Tibial nerve (tissue), 4 donors: ENCODE results near the gene CCDC85B.

Source experiments
- EP300 ChIP-seq, 2 donors: sonication (generic); formaldehyde crosslinking; IDR thresholded peaks; one replicate each; pipeline ENCODE4 v1.6.1; 2017; ENCODE audit warnings: antibody characterized with exemption in 2 of 2, mild to moderate bottlenecking in 1 of 2
- POLR2A ChIP-seq, 2 donors: fragments of 450-650 bp; IDR thresholded peaks; one replicate each; pipeline ENCODE4 v1.6.1; 2017; ENCODE audit warnings: antibody characterized with exemption in 2 of 2, mild to moderate bottlenecking in 2 of 2, moderate library complexity in 2 of 2
- TF ChIP-seq, protein P1 (sequence below), 5 experiments: fragments of 200-600 bp in 3 of 5; fragments of 450-650 bp in 2 of 5; sonication (generic) in 3 of 5; IDR thresholded peaks; one replicate each; pipeline ENCODE4 v1.5.1; 2016 to 2019; ENCODE audit warnings: antibody characterized with exemption in 5 of 5, mild to moderate bottlenecking in 3 of 5, moderate library complexity in 2 of 5

DNA sequence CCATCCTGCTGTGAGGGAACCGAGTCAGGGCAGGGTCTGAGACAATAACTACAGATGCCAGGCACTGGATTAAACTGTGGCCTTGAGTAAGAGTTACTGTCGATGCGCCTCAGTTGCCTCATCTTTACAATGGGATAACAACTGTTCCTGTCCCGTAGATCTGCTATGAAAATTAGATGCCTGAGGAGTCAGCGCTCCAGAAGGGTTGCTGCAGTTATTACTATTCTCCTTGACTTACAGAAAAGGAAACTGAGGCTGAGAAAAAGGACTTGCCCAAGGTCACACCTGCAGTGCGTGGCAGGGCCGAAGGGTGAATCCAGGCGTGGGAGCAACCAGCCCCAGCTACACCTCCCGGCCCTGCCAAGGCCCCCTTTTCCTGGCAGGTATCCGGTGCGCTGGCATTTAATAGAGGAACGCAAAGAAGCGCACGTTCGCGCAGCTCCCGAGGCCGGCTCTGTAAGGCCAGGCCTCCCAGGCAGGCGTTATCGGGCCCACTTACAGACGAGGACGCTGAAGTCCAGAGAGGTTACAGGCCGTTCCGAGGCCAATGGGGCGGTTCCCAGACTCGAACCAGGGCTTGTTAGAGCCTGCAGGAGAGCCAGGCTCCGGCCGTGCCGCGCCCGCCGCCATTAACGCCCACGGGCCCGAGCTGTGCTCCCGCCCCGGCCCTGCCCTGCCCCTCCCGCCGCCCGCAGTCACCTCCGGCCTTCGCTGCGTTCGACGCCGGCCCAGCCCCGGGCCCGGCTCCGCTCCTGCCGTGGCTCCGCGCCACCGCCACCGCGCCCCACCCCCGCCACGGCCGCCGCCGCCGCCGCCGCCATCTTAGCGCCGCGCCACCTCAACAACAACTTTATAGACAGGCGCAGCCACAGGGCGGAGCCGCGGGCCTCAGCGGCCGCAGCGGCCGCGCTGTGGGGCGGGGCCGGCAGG lies 28.0 kb downstream of the CCDC85B start, which contains the start of gene C11orf68:
- TF ChIP-seq, protein P1, sequence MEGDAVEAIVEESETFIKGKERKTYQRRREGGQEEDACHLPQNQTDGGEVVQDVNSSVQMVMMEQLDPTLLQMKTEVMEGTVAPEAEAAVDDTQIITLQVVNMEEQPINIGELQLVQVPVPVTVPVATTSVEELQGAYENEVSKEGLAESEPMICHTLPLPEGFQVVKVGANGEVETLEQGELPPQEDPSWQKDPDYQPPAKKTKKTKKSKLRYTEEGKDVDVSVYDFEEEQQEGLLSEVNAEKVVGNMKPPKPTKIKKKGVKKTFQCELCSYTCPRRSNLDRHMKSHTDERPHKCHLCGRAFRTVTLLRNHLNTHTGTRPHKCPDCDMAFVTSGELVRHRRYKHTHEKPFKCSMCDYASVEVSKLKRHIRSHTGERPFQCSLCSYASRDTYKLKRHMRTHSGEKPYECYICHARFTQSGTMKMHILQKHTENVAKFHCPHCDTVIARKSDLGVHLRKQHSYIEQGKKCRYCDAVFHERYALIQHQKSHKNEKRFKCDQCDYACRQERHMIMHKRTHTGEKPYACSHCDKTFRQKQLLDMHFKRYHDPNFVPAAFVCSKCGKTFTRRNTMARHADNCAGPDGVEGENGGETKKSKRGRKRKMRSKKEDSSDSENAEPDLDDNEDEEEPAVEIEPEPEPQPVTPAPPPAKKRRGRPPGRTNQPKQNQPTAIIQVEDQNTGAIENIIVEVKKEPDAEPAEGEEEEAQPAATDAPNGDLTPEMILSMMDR (IDR thresholded peaks at IDR 0.05) = peak in 1 of 5 experiments; percentile 18
- peak; percentile 48 to 69 for TF ChIP-seq POLR2A (IDR thresholded peaks at IDR 0.05)
- TF ChIP-seq EP300 (IDR thresholded peaks at IDR 0.05) = peak in 1 of 2 donors; percentile 65
